Measurements from ENCODE around the gene DERA.
"Not testable (repeated sequence)": the region's sequence is repeated elsewhere in the genome, so short reads cannot be mapped to it uniquely, and the experiment has no call there.

Gene DERA

GRCh38 chr12:16057351-16057751 lies 146.2 kb downstream of the DERA start:
- in situ Hi-C loops (cut with HindIII; ENCODE audit: low sequenced_read_pairs), result not testable (repeated sequence)

GRCh38 chr12:16062611-16063010 lies 151.5 kb downstream of the DERA start:
- in situ Hi-C loops (cut with HindIII; ENCODE audit: low sequenced_read_pairs), result no loop called here

DNA sequence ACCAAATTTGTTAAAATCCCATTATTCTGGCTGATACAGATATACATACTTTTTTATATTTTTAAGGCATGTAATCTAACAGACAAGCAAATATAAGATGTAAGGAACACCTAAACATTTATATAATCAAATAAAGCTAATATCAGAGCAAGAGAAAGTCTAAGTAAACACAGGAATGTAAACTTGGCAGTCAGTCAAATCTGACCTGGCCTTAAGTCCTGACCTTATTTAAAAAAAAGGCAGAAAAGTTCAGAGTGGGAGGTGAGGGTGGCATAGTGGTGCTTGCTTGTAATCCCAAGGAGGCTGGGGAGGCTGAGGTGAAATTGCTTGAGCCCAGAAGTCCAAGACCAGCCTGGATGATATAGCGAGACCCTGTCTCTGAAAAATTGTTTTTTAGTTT lies 152.6 kb downstream of the DERA start:
- in situ Hi-C loops (cut with HindIII; ENCODE audit: low sequenced_read_pairs), result no loop called here

DNA sequence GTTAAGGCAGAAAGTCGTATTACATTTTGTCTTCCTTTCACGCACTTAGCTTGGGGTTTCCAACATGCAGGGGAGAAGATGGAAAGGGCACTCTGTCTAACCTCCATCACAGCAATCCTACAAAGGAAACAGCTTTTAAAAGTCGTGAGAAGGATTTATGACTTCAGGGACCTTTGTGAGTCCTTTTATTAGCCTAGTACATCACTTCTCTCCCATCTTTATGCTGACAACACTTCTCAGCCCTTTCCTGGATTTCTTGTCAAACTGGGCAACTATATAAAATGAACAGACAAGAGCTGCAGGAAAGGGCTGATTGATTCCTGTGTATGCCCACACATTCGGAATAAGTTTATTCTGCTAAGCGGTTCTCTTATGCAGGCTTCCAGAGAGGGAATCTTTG lies 159.0 kb downstream of the DERA start:
- in situ Hi-C loops (cut with HindIII; ENCODE audit: low sequenced_read_pairs), result no loop called here

GRCh38 chr12:16072678-16073077 lies 161.5 kb downstream of the DERA start:
- in situ Hi-C loops (cut with HindIII; ENCODE audit: low sequenced_read_pairs), result no loop called here

DNA sequence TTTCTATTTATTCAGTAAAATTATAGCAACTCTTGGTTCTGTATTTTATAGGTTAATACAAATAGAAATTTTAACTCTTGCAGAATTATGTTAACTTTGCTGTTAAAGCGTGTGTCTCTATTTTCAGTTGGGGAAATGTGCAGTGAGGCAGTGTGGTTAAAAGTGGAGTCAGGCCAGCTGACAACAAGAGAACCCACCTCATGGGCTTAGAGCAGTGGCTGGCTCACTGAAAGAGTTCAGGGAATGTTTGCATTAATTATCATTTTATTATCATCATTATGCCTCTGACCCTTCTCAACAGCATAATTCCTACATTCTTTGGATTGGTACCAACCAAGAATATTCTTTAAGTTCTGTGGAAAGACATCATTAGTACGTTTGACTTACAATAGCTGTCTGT lies 163.8 kb downstream of the DERA start:
- in situ Hi-C loops (cut with HindIII; ENCODE audit: low sequenced_read_pairs), result no loop called here

DNA sequence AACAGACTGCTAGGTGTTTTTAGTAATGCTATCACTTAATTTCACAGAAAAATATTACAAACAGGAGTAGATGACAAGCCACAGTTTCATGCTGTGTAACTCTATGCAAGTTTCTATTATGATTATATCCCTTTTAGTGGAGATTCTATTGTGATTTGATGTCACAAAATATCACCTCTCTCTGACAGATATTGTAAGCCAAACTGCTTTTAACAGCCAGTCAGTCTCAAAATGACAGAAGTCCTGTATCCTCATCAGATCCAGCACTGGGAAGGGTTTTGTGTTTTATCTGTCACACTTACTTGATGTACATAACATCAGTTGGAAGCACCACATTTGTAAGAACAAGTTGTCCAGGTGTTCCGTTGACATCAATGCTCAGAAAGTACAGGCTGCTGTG lies 164.8 kb downstream of the DERA start:
- in situ Hi-C loops (cut with HindIII; ENCODE audit: low sequenced_read_pairs), result no loop called here

GRCh38 chr12:16076557-16076956 lies 165.4 kb downstream of the DERA start:
- in situ Hi-C loops (cut with HindIII; ENCODE audit: low sequenced_read_pairs), result no loop called here

DNA sequence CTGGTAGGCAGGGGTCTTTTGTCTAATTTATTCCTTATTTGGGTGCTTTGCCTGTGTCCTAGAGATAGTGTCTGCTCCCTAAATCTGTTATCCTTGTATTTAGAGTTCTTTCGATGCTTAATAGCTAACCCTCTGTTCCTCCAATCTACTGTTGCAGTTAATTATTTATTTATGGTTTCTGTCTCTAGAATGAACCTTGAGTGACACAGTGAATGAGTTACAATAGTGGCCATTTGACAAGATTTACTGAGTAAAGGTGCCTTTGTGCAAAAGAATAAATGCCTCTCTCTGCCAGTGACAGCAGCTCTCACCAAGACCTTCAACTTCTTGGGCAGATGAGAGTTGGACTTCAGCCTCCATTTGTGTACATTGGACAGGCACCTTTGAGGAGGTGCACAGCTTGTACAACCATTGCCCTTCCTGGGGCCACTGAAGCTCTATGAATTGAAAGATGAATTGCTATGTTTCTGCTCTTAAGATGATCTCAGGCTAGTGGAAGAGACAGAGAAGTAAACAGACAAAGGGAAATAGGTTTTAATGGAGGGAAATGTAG lies 165.9 kb downstream of the DERA start:
- in situ Hi-C loops (cut with HindIII; ENCODE audit: low sequenced_read_pairs), result no loop called here

- in situ Hi-C loops (cut with HindIII; ENCODE audit: low sequenced_read_pairs), result no loop called here
Measured at GRCh38 chr12:16086462-16086861, 175.3 kb downstream of the DERA start.

DNA sequence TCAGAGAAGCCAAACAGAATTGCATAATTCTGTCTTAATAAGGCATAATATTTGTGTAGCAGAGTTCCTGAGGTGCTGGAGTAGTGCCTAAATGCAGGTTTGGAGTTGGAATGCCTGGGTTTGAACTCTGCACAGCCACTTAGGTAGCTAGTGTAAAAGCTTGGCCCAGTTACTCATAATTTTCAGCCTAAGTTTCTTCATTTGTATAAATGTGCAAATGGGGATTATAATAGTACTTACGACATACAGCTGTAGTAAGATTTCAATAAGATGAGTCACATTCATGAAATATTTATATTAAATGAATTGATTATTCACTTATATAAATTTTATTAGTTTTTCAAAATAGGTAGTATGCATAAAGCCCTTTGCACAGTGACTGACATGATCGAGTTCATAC lies 175.8 kb downstream of the DERA start:
- in situ Hi-C loops (cut with HindIII; ENCODE audit: low sequenced_read_pairs), result no loop called here
